ENCODE results near the gene S100A6. TPM values are rescaled to one million over a fixed set of nuclear protein-coding genes. Genes with fewer than 3 reads are reported as not detected.

Gene S100A6
- total RNA-seq, 2 donors from 2014 or later: 1,174 to 1,536 TPM

DNA sequence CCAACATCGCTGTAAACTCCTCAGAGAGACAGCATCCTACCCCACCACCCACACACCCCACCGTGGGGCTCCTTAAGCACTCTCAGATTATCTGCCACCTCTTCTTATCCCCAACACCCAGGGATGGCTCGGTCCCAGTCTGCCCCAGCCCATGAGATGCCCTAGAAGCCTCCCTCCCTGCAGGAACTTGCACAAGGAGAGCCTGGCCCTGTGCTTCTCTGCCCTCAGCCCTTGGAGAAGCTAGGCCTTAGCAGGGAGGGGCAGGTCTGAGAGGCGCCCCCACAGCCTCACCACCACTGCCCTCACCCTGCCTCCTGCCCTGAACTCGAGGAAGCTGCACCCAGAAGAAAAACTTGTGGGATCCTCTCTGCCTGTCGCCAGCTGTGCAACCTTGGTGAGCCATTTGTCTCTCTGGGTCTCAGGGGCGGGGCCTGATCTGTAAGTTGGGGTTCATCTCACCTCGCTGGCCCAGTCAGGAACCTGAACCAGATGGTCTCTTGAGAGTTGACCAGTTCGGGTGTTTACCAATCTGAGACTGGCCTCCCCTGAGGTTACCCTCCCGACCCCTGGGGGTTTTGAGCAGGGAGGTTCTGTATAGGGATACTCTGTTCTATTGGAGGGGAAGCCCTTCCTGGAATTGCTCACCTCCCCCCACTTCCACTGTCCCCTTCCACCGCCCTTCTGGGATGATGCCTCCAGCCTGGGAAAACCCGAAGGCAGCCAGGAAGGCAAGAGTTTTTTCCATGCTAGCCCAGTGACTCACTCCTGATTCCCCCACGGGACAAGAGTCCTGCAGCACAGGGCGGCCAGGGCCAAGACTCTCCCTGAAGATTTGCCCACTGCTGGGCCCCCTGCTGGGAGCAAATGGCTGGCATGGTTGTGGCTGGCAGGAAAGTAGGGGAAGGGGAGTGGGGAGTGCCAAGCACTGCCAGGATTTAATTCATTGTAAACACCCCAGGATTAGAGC is 13.2 kb upstream of the S100A6 start, which contains the start of gene S100A3:
Gene S100A3, minus strand, starts transcription at position 537 of the 967 bp plus-strand sequence. CDS start 773 bp downstream, outside the sequence.
- intact Hi-C loops (cut with DNase I): no loop called here

DNA sequence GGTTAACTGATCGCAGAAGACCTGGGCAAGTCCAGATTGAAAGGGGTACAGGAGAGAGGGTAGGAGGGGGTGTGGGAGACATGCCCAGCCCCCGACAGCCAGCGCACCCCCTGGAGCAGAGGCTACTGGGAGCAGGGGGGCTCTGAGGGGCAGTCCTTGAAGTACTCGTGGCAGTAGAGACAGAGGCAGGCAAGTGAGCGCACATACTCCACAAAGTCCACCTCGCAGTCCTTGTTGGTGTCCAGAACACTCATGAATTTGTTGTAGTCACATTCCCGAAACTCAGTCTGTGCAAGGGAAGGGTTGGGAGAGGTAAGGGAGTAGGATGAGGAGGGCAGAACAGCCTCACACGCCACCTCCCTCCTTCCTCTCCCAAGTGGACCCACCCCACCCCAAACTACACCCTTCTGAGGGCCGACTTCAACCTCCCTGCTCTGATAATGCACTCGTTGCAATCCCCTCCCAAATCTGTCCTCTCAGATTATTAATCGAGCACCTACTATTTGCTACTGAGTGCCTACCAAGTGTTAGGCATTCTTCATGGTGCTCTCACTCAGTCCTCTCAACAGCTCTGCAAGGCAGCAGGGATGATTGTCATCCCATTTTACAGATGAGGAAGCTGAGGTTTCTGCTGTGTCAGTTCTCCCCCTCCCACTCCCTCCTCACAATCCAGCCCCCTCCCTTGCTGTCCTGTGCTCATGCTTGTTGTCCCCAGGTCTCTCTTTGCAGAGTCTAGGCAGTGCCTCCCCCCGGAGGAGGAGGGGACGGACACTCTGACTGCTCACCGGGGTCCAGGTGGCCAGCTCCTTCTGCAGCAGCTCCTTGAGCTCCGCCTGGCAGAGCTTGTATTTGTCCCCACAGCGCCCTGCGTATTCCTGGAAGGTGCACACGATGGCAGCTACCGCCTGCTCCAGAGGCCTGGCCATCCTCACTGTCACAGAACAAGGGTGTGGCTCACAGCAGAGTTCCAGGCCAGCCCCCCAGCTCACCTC is 12.1 kb upstream of the S100A6 start:
- DNase-seq (ENCODE audit: low spot score): peak; percentile 71
- intact Hi-C loops (cut with DNase I): no loop called here

More for the DNA sequence above, 13.2 kb upstream of the S100A6 start, which contains the start of gene S100A3:
- peak; percentile 94 for DNase-seq (ENCODE audit: low spot score)

GRCh38 chr1:153546796-153547559 is 11.2 kb upstream of the S100A6 start:
- intact Hi-C loops (cut with DNase I): no loop called here
- DNase-seq (ENCODE audit: low spot score): peak; percentile 38

GRCh38 chr1:153546371-153546770 is 10.6 kb upstream of the S100A6 start:
- intact Hi-C loops (cut with DNase I): no loop called here
- DNase-seq (ENCODE audit: low spot score): peak; percentile 35

- intact Hi-C loops (cut with DNase I): no loop called here
- peak; percentile 98 for DNase-seq (ENCODE audit: low spot score)
Measured at GRCh38 chr1:153545067-153546055, 9.6 kb upstream of the S100A6 start, which contains the start of gene S100A4. Gene S100A4 (minus strand): TSS chr1:153545806. CDS start chr1:153544794, 1,012 bp downstream.

- peak; percentile 68 for DNase-seq (ENCODE audit: low spot score)
- intact Hi-C loops (cut with DNase I): no loop called here
Measured at GRCh38 chr1:153544453-153545066, 8.8 kb upstream of the S100A6 start.

DNA sequence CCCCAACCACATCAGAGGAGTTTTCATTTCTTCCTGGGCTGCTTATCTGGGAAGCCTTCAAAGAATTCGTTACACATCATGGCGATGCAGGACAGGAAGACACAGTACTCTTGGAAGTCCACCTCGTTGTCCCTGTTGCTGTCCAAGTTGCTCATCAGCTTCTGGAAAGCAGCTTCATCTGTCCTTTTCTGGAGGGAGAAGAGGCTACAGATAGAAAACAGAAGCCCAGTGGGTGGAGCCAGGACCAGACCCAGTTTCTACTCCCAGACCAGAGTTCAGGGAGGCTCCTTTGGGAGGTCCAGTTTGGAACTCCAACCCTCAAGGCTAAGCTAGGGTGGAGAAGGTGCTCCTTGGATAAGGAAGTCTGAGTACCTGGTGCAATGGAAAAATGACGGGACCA is 7.9 kb upstream of the S100A6 start:
- intact Hi-C loops (cut with DNase I): no loop called here
- DNase-seq (ENCODE audit: low spot score): peak; percentile 24

DNA sequence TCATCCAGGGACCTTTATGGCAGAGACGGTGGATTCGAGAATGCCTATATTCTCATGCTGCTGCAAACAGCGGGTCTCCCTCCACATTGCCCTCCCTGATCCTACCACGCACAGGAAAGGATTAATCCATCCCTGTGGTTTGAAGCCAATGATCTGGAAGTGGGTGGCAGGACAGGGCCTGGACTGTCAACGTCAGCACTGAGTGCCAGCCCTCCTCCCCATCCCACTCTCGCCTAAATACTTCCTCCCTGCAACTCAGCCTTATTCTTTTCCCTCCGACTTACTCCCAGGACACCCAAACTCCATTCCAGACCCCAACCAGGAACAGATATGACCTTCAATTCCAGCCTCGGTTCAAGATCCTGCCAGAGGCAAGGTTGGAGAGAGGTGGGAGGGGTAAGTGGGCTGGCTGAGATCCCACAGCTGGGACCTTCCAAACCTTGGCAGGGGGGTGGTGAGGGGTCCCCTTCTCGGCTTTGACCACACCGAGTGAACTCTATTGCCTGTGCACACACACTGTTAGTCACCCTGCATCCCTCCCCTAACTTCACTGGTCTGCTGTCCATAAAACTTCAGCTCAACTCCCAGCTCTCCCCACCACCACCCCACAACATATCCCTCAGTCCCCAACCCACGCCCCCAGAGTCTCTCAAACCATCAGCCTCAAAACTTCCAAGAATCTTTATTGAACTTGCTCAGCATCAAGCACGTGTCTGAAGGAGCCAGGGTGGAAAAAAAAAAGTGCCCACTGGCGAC is 7.3 kb upstream of the S100A6 start:
- peak; percentile 45 for DNase-seq (ENCODE audit: low spot score)
- intact Hi-C loops (cut with DNase I): no loop called here

DNA sequence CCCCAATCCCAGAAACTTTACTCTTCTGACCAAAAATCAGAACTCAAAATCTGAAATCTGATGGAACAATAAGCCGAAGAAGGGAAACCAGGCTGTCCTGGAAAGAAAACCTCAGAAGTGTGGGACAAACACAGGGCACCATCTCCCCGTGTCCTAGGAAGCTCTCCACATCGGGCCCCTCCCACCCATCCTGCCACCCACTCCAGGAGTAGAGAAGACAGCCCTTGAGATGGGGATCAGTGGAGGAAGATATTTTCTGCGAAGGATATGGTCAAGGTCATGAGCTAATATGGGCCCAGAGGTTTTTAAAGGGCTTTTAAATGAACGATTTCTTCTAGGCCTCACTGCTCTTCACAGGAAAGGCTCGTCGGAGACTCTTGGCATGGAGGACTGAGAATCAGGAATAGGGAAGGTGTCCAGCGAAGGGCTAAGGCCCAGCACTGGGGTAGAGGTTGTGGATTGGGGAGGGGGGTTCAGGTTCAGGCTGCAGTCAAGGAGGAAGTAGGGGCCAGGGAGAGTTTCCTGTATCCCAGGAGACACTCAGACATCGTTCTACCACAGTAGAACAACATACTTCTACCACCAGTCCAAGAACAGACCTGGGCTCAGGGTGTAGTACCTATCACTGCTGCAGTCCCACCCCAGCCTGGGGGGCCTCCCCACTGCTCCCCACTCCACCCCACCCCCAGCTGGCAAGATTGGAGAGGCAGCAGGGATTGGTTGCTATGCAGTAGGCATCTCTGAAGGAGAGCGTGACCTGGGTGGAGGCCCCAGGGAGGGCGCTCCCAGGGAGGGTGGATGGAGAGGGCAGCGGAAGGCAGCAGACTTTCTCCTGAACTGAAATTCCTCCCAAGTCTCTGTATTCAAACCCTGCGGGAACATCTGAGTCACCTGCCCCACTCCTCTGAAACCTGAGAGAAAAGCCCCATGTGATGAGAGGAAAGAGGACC is 6.1 kb upstream of the S100A6 start:
- peak; percentile 58 for DNase-seq (ENCODE audit: low spot score)
- intact Hi-C loops (cut with DNase I): no loop called here

GRCh38 chr1:153540394-153541361 is 4.9 kb upstream of the S100A6 start, which contains the start of gene S100A5:
Gene S100A5 (minus strand): TSS chr1:153540934. CDS start chr1:153540191, 743 bp downstream.
- intact Hi-C loops (cut with DNase I): no loop called here
- peak; percentile 49 for DNase-seq (ENCODE audit: low spot score)

DNA sequence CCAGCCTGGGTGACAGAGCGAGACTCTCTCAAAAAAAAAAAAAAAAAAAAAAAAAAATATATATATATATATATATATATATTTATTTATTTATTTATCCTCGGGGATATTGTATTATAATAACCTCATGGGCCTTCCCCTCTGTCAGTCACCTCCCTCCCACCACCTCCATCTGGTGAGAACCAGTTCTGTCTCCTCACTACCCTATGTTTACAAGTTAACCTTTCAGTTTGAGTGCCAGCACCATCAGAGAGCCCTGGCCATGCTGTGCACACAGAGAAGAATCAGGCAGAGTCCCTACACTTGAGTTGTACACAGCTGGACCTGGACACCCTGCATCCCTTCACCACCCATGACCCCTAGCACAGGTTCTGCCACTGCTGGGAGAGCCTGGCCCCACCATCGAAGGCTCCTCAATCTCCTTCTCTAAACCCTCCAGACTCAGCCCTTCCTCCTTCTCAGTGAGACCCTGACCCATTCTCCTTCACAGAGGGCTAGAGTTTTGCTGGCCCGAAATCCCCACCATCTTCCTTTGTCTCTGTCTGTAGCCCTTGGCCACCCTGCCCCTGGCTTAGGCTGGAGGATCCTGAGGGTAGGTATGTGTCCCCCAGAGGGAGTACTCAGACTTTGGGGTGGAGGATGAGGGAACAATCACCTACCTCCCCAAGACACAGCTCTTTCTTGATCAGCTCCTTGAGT is 3.8 kb upstream of the S100A6 start:
- intact Hi-C loops (cut with DNase I): no loop called here
- peak; percentile 55 for DNase-seq (ENCODE audit: low spot score)

DNA sequence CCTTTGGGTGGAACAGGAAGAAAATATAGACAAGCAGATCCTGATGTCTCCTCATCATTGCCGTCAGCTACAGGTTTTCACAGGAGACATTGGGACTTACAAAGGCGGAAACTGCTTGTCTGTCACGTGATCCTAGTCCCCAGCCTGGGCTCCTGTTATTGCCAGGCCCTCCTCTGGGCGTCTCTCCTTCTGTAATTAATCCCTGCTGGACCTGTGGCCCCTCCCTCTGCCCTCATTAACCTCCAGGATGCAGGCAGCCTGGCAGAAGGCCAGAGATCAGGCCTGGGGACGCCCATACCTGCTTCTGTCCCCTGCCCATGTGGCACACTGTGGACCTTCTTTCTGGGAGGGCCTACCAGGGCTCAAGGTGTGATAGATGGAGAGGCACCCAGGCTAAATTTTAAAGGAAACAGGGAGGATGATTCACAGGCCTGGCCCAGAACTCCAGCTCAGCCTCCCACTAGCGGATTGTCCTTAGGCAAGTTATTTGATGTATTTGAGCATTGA is 2.6 kb upstream of the S100A6 start:
- intact Hi-C loops (cut with DNase I): no loop called here
- peak; percentile 75 for DNase-seq (ENCODE audit: low spot score)

DNA sequence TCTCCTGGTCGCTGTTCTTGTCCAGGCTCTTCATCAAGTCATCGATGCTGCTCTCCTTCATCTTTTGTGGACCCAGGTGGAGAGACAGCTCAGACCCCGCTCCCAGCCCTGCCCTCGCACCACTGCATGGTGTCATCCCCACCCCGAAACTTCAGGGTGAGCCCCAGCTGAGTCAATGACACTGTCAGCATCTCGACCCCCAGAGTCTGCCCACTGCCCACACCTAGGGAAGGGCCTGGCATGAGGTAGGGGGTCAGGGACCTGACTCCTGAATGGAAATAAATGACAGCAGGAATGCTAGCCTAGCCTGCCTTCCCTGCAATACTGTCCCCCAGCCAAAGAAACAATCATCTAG is 1.6 kb upstream of the S100A6 start:
- intact Hi-C loops (cut with DNase I): no loop called here
- DNase-seq (ENCODE audit: low spot score): no peak
